Neural cell (in vitro differentiated cells): ENCODE measurements around the gene BABAM2.

ENCODE experiments used
- EP300 ChIP-seq: fragments of 450-650 bp; conservative IDR thresholded peaks from 2 replicates; pipeline ENCODE4 v1.6.1; 2014; ENCODE audit warnings: antibody characterized with exemption, mild to moderate bottlenecking, moderate library complexity; ENCODE audit not compliant: poor library complexity, severe bottlenecking
- EZH2 ChIP-seq: fragments of 200-600, 300-800 bp; shearing (Covaris generic), sonication (generic); IDR thresholded peaks from 2 replicates; pipeline ENCODE4 v1.6.1; 2014; ENCODE audit warnings: antibody characterized with exemption, low read length, borderline replicate concordance, mild to moderate bottlenecking; ENCODE audit not compliant: insufficient read depth, poor library complexity, severe bottlenecking
- SMC3 ChIP-seq: fragments of 450-650 bp; conservative IDR thresholded peaks from 2 replicates; pipeline ENCODE4 v1.6.1; 2014; ENCODE audit warnings: antibody characterized with exemption, mild to moderate bottlenecking, moderate library complexity; ENCODE audit not compliant: poor library complexity
- TAF1 ChIP-seq: IDR thresholded peaks from 2 replicates; pipeline ENCODE4 v1.6.1; 2012; ENCODE audit warnings: low read depth
- TF ChIP-seq, protein P1 (sequence below): IDR thresholded peaks from 2 replicates; pipeline ENCODE4 v1.6.1; 2012; ENCODE audit warnings: borderline replicate concordance
- TF ChIP-seq, protein P2 (sequence below): fragments of 450-650 bp; IDR thresholded peaks from 2 replicates; pipeline ENCODE4 v1.5.1; 2014; ENCODE audit warnings: antibody characterized with exemption, mild to moderate bottlenecking, moderate library complexity; ENCODE audit not compliant: poor library complexity, severe bottlenecking

DNA sequence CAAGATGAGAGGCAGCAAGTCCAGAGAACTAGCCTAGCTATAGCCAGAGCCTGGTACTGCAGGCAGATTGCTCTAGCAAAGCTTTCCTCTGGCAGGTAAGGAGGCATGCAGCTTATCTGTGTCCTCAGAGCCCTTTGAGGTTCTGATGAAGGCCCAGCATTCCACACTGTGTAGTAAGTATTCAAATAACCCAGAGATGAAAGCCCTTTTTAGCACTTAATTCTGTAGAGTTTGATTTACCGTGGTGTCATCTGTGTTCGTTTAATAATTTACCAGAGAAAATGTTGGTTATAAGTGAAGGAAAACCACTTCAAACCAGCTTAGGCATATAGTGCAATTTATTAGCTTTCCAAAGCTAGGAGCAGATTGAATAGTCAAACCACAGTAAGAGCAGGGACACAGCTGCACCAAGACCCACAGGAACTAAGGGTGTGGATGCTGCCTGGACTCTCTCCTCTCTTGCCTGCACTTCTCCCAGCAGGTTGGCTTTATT lies 226.6 kb downstream of the BABAM2 start:
- TF ChIP-seq, protein P1, sequence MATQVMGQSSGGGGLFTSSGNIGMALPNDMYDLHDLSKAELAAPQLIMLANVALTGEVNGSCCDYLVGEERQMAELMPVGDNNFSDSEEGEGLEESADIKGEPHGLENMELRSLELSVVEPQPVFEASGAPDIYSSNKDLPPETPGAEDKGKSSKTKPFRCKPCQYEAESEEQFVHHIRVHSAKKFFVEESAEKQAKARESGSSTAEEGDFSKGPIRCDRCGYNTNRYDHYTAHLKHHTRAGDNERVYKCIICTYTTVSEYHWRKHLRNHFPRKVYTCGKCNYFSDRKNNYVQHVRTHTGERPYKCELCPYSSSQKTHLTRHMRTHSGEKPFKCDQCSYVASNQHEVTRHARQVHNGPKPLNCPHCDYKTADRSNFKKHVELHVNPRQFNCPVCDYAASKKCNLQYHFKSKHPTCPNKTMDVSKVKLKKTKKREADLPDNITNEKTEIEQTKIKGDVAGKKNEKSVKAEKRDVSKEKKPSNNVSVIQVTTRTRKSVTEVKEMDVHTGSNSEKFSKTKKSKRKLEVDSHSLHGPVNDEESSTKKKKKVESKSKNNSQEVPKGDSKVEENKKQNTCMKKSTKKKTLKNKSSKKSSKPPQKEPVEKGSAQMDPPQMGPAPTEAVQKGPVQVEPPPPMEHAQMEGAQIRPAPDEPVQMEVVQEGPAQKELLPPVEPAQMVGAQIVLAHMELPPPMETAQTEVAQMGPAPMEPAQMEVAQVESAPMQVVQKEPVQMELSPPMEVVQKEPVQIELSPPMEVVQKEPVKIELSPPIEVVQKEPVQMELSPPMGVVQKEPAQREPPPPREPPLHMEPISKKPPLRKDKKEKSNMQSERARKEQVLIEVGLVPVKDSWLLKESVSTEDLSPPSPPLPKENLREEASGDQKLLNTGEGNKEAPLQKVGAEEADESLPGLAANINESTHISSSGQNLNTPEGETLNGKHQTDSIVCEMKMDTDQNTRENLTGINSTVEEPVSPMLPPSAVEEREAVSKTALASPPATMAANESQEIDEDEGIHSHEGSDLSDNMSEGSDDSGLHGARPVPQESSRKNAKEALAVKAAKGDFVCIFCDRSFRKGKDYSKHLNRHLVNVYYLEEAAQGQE, result no peak
- TF ChIP-seq, protein P2, sequence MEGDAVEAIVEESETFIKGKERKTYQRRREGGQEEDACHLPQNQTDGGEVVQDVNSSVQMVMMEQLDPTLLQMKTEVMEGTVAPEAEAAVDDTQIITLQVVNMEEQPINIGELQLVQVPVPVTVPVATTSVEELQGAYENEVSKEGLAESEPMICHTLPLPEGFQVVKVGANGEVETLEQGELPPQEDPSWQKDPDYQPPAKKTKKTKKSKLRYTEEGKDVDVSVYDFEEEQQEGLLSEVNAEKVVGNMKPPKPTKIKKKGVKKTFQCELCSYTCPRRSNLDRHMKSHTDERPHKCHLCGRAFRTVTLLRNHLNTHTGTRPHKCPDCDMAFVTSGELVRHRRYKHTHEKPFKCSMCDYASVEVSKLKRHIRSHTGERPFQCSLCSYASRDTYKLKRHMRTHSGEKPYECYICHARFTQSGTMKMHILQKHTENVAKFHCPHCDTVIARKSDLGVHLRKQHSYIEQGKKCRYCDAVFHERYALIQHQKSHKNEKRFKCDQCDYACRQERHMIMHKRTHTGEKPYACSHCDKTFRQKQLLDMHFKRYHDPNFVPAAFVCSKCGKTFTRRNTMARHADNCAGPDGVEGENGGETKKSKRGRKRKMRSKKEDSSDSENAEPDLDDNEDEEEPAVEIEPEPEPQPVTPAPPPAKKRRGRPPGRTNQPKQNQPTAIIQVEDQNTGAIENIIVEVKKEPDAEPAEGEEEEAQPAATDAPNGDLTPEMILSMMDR, result no peak
- TF ChIP-seq EZH2, result no peak
- TF ChIP-seq SMC3, result no peak
- TF ChIP-seq TAF1, result no peak
- no peak for TF ChIP-seq EP300
